CD4-positive, CD25-positive, alpha-beta regulatory T cell (primary cell): Measurements from ENCODE around the gene NAALADL2. TPM values are rescaled to one million over a fixed set of nuclear protein-coding genes. Genes with fewer than 3 reads are reported as not detected.

Experiments
- ATAC-seq, 2 donors: fragments of 150-1000 bp; cut with Tn5 transposase; one replicate each; pipeline ENCODE4 v1.10.0; 2021; ENCODE audit warnings: low read depth in 2 of 2, moderate number of reproducible peaks in 2 of 2, moderate library complexity in 1 of 2
- DNase-seq, 3 donors: peaks; one replicate each; pipeline versions ENCODE4 v3.0.0 to v3.0.0-alpha.2; 2012 to 2022; ENCODE audit warnings: mixed read lengths in 1 of 3
- H3K27ac ChIP-seq: one replicate; pipeline ENCODE4 v1.7.0; 2013; ENCODE audit warnings: mild to moderate bottlenecking, low read length; ENCODE audit not compliant: insufficient read depth, poor library complexity, severe bottlenecking
- H3K27me3 ChIP-seq: one replicate; pipeline ENCODE4 v1.7.0; 2013; ENCODE audit warnings: low read length; ENCODE audit not compliant: control insufficient read depth, insufficient read depth
- H3K36me3 ChIP-seq: one replicate; pipeline ENCODE4 v1.7.0; 2013; ENCODE audit warnings: mild to moderate bottlenecking, low read length, moderate library complexity; ENCODE audit not compliant: control insufficient read depth, insufficient read depth
- H3K4me1 ChIP-seq: 2 replicates; pipeline ENCODE4 v1.7.0; 2013; ENCODE audit warnings: mild to moderate bottlenecking, low read length; ENCODE audit not compliant: insufficient read depth, control insufficient read depth, poor library complexity, severe bottlenecking
- H3K4me3 ChIP-seq: one replicate; pipeline ENCODE4 v1.7.0; 2013; ENCODE audit warnings: low read depth, mild to moderate bottlenecking, low read length, moderate library complexity
- H3K9me3 ChIP-seq, 2 experiments: 1 replicate in 1 of 2; 2 replicates in 1 of 2; pipeline ENCODE4 v1.7.0; 2013; ENCODE audit warnings: low read length in 2 of 2, mild to moderate bottlenecking in 1 of 2, moderate library complexity in 1 of 2; ENCODE audit not compliant: control insufficient read depth in 2 of 2
- H3K27ac Mint-ChIP-seq, 3 donors: one replicate each; pipeline ENCODE4 v1.8.0; 2020 to 2022; ENCODE audit warnings: mild to moderate bottlenecking in 3 of 3, mixed read lengths in 3 of 3, moderate library complexity in 2 of 3
- H3K27me3 Mint-ChIP-seq: one replicate; pipeline ENCODE4 v1.8.0; 2022; ENCODE audit warnings: mild to moderate bottlenecking, mixed read lengths
- H3K36me3 Mint-ChIP-seq: one replicate; pipeline ENCODE4 v1.8.0; 2020; ENCODE audit warnings: mixed read lengths
- H3K4me1 Mint-ChIP-seq, 4 donors: one replicate each; pipeline ENCODE4 v1.8.0; 2020 to 2022; ENCODE audit warnings: mixed read lengths in 4 of 4, mild to moderate bottlenecking in 1 of 4
- H3K4me3 Mint-ChIP-seq, 4 donors: one replicate each; pipeline ENCODE4 v1.8.0; 2020 to 2022; ENCODE audit warnings: mild to moderate bottlenecking in 4 of 4, mixed read lengths in 4 of 4, moderate library complexity in 3 of 4
- H3K9me3 Mint-ChIP-seq, 7 donors: one replicate each; pipeline ENCODE4 v1.8.0; 2020 to 2022; ENCODE audit warnings: mixed read lengths in 7 of 7, mild to moderate bottlenecking in 3 of 7, moderate library complexity in 2 of 7
- polyA plus RNA-seq, 4 donors: library from polyadenylated mRNA; unstranded; fragments of 300-500 nt; fragmentation: Illumina TruSeq; gene quantifications; one replicate each; pipeline ENCODE4 v1.2.3, GENCODE V29; 2021
- total RNA-seq: library from RNA; stranded (reverse); gene quantifications from one replicate; pipeline ENCODE4 v1.2.3, GENCODE V29; 2022

NAALADL2 gene
- total and polyA plus RNA-seq, 5 donors from 2014 or later, result not detected

DNA sequence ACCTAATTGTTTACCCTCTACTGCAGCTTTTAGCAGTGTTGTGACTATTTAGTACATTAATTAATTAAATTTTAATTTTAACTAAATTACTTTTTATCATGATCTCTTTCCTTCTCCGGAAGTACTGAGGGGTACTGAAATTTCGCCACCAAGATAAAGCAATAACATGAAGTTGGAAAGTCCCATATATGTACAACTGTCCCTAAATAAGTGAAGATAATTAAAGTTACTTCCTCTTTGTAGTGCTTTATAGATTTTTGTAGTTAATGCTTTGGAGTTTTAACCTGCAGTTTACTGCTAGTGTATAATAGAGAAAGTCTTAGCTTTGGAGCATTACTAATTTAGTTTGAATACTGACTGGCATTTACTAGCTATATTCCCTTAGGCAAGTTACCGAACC is 325.3 kb downstream of the NAALADL2 start:
- Mint-ChIP-seq H3K4me3 (no peak overlapping the region), H3K27ac (no peak overlapping the region), H3K36me3 (no peaks in the 10 kb centered on the region), H3K9me3 (peaks cover 1 to 14% (median 3%) of the 10 kb centered on the region in 7 donors), H3K4me1 (no peaks in the 10 kb centered on the region), H3K27me3 (no peaks in the 10 kb centered on the region)
- Histone ChIP-seq H3K9me3 (peaks cover 0 to 3% of the 10 kb centered on the region in 2 experiments), H3K4me3 (no peak overlapping the region), H3K27me3 (no peaks in the 10 kb centered on the region), H3K4me1 (no peaks in the 10 kb centered on the region), H3K36me3 (no peaks in the 10 kb centered on the region), H3K27ac (no peak overlapping the region)
- ATAC-seq, result no peak
- DNase-seq, result no peak

DNA sequence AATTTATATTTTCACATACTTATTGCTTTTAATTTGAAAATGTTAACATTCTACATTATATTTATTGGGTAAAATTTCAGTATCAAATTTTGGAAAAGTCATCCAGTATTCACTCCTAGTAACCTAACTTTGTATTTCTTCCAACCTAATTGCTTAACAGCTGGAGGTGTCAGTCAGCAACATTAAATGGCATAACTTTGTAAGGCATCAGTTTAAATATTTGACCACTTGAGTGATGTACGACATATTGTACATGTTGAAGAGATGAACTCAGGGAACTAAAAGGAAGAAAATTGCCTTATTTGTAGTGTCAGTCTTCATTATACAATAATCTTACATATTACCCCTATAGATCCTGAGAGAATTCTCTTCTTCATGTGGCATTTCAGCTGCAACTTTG is 326.8 kb downstream of the NAALADL2 start:
- peaks cover 1 to 15% (median 5%) of the 10 kb centered on the region in 7 donors for H3K9me3 Mint-ChIP-seq
- Histone ChIP-seq H3K36me3 (no peaks in the 10 kb centered on the region), H3K4me1 (no peaks in the 10 kb centered on the region), H3K27ac (no peak overlapping the region), H3K27me3 (no peaks in the 10 kb centered on the region), H3K4me3 (no peak overlapping the region), H3K9me3 (peaks cover 0 to 3% of the 10 kb centered on the region in 2 experiments)
- H3K4me3 Mint-ChIP-seq, result no peak overlapping the region
- H3K36me3 Mint-ChIP-seq, result no peaks in the 10 kb centered on the region
- no peaks in the 10 kb centered on the region for H3K27me3 Mint-ChIP-seq
- DNase-seq, result no peak
- no peaks in the 10 kb centered on the region for H3K4me1 Mint-ChIP-seq
- H3K27ac Mint-ChIP-seq, result no peak overlapping the region
- ATAC-seq, result no peak

DNA sequence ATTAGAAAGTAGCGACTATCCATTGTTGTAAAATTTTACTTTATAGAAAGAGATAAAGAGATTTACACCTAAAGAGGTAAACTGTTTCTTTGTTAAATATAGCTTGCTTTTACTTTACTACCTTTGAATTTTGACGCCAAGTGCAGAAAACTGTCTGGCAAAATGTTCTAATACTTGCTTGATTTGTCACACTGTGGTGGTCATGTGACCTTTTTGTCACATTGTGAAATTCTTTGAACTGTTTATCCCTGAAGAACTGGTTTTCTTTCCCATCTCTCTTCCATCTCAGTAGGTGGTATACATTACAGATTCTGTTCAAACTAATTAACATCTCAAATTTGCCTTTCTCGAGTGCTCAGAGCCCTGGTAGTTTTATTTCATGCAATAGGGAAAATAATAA is 327.4 kb downstream of the NAALADL2 start:
- Mint-ChIP-seq H3K9me3 (peaks cover 1 to 15% (median 7%) of the 10 kb centered on the region in 7 donors), H3K4me3 (no peak overlapping the region), H3K27me3 (no peaks in the 10 kb centered on the region), H3K4me1 (no peaks in the 10 kb centered on the region), H3K36me3 (no peaks in the 10 kb centered on the region), H3K27ac (no peak overlapping the region)
- ATAC-seq, result no peak
- no peaks in the 10 kb centered on the region for H3K27me3 ChIP-seq
- H3K27ac ChIP-seq, result no peak overlapping the region
- peaks cover 0 to 3% of the 10 kb centered on the region in 2 experiments for H3K9me3 ChIP-seq
- no peak for DNase-seq
- no peaks in the 10 kb centered on the region for H3K36me3 ChIP-seq
- no peaks in the 10 kb centered on the region for H3K4me1 ChIP-seq
- H3K4me3 ChIP-seq, result no peak overlapping the region

DNA sequence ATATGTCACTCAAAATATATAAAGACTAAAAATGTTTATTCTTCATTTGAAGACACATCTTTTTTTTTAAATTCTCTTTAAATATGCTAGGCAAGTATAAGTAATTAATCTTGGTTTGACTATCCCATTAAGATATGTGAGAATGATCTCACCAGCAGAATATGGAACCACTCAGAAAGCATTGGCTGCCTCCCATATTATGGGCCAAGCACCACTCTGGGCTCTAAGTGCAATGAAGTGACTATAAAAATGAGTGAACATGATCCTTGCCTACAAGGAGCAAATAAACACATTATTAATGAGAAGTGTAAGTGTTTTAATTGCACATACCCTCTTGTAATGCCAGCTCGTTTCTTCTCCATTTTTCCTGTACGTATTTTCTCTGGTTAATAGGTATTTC is 328.5 kb downstream of the NAALADL2 start:
- no peak overlapping the region for H3K4me3 ChIP-seq
- DNase-seq (no peak), ATAC-seq (no peak)
- Mint-ChIP-seq H3K27ac (no peak overlapping the region), H3K27me3 (no peaks in the 10 kb centered on the region), H3K9me3 (peaks cover 1 to 15% (median 7%) of the 10 kb centered on the region in 7 donors), H3K4me3 (no peak overlapping the region), H3K36me3 (no peaks in the 10 kb centered on the region), H3K4me1 (no peaks in the 10 kb centered on the region)
- H3K27ac ChIP-seq, result no peak overlapping the region
- no peaks in the 10 kb centered on the region for H3K27me3 ChIP-seq
- H3K9me3 ChIP-seq, result peaks cover 0 to 3% of the 10 kb centered on the region in 2 experiments
- no peaks in the 10 kb centered on the region for H3K36me3 ChIP-seq
- no peaks in the 10 kb centered on the region for H3K4me1 ChIP-seq

DNA sequence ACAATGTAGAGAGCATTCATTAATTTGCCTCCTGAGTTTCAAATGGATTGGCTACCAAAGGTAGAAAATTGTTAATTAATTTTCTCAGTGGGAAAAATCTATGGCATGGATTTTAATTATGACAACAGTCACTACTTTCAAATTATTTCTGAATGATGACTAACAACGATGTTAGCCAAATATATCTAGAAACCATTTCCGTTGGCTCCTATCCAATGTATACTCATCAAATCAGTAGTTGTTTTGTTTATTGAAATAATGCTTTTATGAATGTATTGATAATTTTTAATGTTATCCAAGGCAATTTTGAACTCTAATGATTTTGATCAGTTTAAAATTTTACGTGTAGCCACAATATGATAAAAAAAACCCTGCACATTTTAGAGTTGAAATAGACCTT is 333.4 kb downstream of the NAALADL2 start:
- peaks cover 0 to 3% of the 10 kb centered on the region in 2 experiments for H3K9me3 ChIP-seq
- no peak overlapping the region for H3K4me3 ChIP-seq
- Mint-ChIP-seq H3K27ac (no peak overlapping the region), H3K27me3 (no peaks in the 10 kb centered on the region), H3K36me3 (no peaks in the 10 kb centered on the region), H3K4me1 (no peaks in the 10 kb centered on the region), H3K4me3 (no peak overlapping the region), H3K9me3 (peaks cover 0 to 22% (median 7%) of the 10 kb centered on the region in 7 donors)
- H3K4me1 ChIP-seq, result no peaks in the 10 kb centered on the region
- no peak for ATAC-seq
- no peak overlapping the region for H3K27ac ChIP-seq
- no peaks in the 10 kb centered on the region for H3K27me3 ChIP-seq
- DNase-seq, result no peak
- no peaks in the 10 kb centered on the region for H3K36me3 ChIP-seq

DNA sequence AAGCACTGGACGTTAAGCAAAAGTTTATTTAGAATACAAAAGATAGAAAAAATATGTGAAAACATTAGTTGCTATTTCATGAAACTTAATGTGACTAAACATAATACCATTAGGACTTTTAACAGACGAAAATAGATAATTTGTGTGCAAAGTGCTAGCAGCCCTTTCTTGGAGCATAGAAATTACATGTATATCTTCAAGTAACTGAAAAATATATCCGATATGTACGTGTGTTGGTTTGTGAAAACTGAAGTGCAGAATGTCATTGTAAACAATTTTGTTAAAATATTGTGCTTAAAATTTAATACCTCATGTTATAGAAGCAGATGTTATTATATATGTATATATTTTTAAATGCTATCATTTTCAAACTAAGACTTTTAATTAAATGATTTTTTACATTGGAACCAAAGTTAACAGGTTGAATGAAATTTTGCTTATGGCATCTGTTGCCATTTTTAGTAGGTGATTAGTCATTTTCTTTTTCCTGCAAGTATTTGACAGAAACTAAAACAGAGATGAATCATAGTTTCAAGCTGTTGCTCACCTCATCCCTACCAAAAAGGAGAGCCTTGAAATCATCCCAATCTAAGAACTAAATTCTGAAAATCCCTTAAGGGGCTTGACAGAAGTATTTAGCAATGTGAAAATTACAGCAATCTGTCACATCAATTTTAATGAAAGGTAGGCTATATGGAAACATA is 334.8 kb downstream of the NAALADL2 start:
- Mint-ChIP-seq H3K27ac (no peak overlapping the region), H3K9me3 (peaks cover 0 to 18% (median 6%) of the 10 kb centered on the region in 7 donors), H3K4me1 (no peaks in the 10 kb centered on the region), H3K36me3 (no peaks in the 10 kb centered on the region), H3K4me3 (no peak overlapping the region), H3K27me3 (no peaks in the 10 kb centered on the region)
- no peaks in the 10 kb centered on the region for H3K9me3 ChIP-seq
- no peak for DNase-seq
- H3K36me3 ChIP-seq, result no peaks in the 10 kb centered on the region
- no peak overlapping the region for H3K4me3 ChIP-seq
- H3K27ac ChIP-seq, result no peak overlapping the region
- no peaks in the 10 kb centered on the region for H3K4me1 ChIP-seq
- H3K27me3 ChIP-seq, result no peaks in the 10 kb centered on the region
- no peak for ATAC-seq

DNA sequence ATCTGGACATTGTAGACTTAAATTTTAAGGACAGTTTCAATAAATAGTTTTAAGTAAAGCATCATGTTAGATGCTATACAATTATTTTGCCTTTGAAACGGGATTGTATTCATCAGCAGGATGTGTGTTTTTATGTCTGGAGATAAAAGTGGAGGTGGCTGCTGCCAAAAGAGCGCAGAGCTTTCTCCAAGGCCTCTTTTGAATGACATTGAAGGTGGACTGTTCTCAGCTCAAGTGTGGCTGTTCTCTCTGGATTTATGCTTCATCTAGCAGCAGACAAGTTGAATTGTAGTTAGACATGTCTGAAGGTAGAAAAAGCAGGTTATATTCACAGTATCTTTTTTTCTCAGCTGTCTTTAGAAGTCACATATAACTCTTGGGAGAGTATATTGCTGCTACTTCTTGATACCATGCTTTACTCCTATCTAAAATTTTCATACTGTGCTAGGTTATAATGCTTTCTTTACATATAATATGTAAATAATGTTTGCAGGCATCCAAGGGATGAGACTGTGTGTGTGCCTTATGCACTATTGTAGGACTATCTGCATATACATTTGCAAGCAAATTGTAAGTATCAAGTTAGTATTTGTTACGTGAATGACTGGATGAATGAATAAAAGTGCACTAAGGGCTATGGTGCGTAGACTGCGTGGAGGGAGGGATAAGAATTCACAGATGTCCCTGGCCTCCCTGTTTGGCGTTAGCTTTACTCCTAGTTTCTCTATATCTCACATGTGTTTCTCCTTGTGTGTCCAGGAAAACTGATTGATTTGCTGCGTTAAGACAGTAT is 340.1 kb downstream of the NAALADL2 start:
- no peak for DNase-seq
- Mint-ChIP-seq H3K27me3 (no peaks in the 10 kb centered on the region), H3K4me3 (no peak overlapping the region), H3K9me3 (peaks cover 0 to 28% (median 9%) of the 10 kb centered on the region in 7 donors), H3K36me3 (no peaks in the 10 kb centered on the region), H3K4me1 (no peaks in the 10 kb centered on the region), H3K27ac (no peak overlapping the region)
- Histone ChIP-seq H3K4me3 (no peak overlapping the region), H3K27ac (no peak overlapping the region), H3K36me3 (no peaks in the 10 kb centered on the region), H3K27me3 (no peaks in the 10 kb centered on the region), H3K4me1 (no peaks in the 10 kb centered on the region), H3K9me3 (no peaks in the 10 kb centered on the region)
- ATAC-seq, result no peak
